Effector memory CD8-positive, alpha-beta T cell (primary cell): ENCODE measurements around the gene UBE2G2.

ENCODE experiments used
- ATAC-seq: fragments of 150-1000 bp; cut with Tn5 transposase; replicated peaks from 2 replicates; pipeline ENCODE4 v1.10.0; 2021; ENCODE audit warnings: mild to moderate bottlenecking, moderate library complexity
- DNase-seq, 3 experiments: peaks; one replicate each; pipeline ENCODE4 v3.0.0; 2021
- H3K27ac Mint-ChIP-seq, 2 donors: one replicate each; pipeline ENCODE4 v1.8.0; 2022; ENCODE audit warnings: mild to moderate bottlenecking in 2 of 2, mixed read lengths in 2 of 2, moderate library complexity in 2 of 2
- H3K27me3 Mint-ChIP-seq, 2 donors: one replicate each; pipeline ENCODE4 v1.8.0; 2022; ENCODE audit warnings: mixed read lengths in 2 of 2
- H3K36me3 Mint-ChIP-seq: one replicate; pipeline ENCODE4 v1.8.0; 2022; ENCODE audit warnings: mild to moderate bottlenecking, moderate library complexity, mixed read lengths; ENCODE audit not compliant: insufficient read depth
- H3K4me1 Mint-ChIP-seq, 2 donors: one replicate each; pipeline ENCODE4 v1.8.0; 2022; ENCODE audit warnings: low read depth in 2 of 2, mixed read lengths in 2 of 2
- H3K4me3 Mint-ChIP-seq, 2 donors: one replicate each; pipeline ENCODE4 v1.8.0; 2022; ENCODE audit warnings: mild to moderate bottlenecking in 2 of 2, mixed read lengths in 2 of 2, moderate library complexity in 2 of 2
- H3K9me3 Mint-ChIP-seq, 2 donors: one replicate each; pipeline ENCODE4 v1.8.0; 2022; ENCODE audit warnings: mixed read lengths in 2 of 2

UBE2G2 gene

DNA sequence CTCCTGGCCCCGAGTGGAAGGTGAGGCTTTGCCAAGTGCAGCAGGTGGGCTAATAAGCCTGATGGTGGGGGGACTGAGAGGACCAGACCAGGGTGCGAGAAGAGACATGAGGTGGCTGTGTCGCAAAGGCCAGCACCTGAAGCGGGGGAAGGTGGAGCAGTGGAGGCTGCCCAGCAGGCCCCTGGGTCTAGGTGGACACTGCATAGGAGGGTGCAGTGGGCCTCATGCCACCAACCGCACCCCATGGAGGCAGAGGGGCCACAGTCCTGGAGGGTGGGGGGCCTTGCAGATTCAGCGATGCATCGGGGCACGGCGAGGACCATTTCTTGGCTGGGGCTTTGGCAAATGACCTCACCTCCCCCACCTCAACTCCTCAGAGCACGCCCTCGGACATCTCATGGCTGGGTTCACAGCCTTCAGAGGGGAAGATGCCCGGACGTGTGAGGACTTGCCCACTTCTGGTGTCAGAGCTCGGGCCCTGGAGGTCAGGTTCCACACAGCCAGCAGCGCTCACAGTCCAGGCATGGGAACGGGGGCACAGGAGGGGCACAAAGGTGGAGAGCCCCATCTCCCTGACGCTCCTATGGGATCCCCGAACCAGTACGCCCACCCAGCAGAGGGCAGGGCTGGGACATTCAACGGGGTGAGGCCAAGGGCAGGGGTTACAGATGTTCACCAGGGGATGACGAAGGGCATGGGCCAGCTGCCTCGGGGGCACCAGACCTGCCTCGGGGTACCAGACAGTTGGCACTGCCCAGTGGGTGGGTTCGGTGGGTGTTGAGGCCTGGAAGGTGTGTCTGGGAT, 35.4 kb downstream of the UBE2G2 start:
- H3K9me3 Mint-ChIP-seq: no peaks in the 10 kb centered on the region
- ATAC-seq (no peak), DNase-seq (no peak)
- H3K27ac Mint-ChIP-seq: peak overlapping the region; percentile 90 to 97
- H3K27me3 Mint-ChIP-seq: no peaks in the 10 kb centered on the region
- peak overlapping the region; percentile 76 to 80 for H3K4me3 Mint-ChIP-seq
- peaks cover 10 to 19% of the 10 kb centered on the region in 2 donors for H3K4me1 Mint-ChIP-seq
- H3K36me3 Mint-ChIP-seq: peaks cover 24% of the 10 kb centered on the region

DNA sequence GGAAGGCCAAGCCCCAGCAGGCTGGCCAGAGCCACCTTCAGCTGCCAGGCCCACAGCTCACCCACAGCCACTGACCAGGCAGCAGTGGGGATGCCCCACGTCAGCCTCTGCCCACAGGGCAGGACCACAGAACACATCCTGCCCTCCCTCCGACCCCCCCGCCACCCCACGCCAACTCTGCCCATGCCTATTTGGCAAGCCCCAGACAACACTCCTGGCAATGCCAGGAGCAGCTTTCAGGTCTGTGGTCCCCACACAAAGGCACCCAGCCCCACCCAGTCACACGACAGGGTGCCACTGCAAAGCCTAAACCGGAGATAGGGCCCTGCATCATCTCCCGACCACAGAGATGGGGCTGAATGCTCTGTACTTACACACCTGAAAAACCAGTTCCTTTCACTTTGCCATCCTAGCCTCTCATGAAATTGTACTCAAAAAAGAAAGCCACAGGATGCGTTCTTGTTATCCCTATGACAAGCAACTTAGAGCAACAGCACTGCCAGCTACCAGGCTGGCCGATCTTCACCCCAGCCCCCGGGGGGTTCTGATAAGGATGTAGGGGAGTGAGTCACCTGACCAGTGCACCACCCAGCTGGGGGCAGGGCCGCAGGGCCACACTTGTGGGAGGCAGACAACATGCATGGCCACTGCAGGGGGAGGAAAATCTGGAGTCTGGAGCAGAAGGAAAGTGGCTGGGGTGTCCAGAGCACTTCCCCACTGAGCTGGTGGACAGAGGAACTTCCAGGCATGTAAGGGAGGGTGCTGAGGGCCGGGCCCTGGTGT, 36.2 kb downstream of the UBE2G2 start:
- no peaks in the 10 kb centered on the region for H3K9me3 Mint-ChIP-seq
- peak overlapping the region; percentile 76 to 80 for H3K4me3 Mint-ChIP-seq
- peak overlapping the region; percentile 90 to 97 for H3K27ac Mint-ChIP-seq
- H3K36me3 Mint-ChIP-seq: peaks cover 16% of the 10 kb centered on the region
- peaks cover 10 to 19% of the 10 kb centered on the region in 2 donors for H3K4me1 Mint-ChIP-seq
- H3K27me3 Mint-ChIP-seq: no peaks in the 10 kb centered on the region
- ATAC-seq: peak; percentile 96
- peak; percentile 49 to 52 (median 51) for DNase-seq

DNA sequence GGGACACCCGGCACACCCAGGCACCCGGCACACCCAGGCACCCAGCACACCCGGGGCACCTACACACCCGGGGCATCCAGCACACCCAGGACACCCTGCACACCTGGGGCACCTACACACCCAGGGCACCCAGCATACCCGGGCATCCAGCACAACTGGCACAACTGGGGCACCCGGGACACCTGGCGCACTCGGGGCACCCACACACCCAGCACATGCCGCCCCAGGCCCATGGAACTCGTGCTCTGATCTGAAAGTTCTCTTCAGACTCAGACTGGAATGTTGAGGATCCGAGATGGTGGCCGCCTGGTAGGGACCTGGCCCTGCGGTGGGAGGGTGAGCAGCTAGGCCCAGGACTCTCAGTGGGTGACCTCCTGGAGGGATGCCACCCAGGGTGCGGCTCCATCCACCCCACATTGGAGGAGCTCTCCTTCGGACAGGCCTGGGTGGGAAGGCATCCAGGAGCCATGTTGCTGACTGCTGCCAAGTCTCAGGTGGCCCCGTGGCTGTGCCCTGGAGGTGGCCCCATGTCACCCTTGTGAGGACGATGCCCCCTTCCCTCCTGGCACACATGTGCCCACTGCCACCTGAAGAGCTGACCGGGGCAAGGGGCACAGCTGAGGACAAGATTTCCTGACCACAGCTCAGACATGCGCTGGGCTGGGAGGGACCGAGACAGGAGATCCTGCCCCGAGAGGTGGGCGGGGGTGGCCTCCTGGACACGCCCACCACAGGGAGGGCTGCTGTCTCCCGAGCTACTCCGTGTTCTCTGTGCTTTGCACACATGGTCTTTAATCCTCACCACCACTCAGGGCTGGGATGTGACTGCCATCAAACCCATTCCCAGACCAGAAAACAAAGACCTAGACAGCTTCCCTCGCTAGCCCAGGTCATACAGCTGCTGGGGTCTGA, 37.0 kb downstream of the UBE2G2 start:
- ATAC-seq: no peak
- H3K27ac Mint-ChIP-seq: peak overlapping the region; percentile 90 to 97

DNA sequence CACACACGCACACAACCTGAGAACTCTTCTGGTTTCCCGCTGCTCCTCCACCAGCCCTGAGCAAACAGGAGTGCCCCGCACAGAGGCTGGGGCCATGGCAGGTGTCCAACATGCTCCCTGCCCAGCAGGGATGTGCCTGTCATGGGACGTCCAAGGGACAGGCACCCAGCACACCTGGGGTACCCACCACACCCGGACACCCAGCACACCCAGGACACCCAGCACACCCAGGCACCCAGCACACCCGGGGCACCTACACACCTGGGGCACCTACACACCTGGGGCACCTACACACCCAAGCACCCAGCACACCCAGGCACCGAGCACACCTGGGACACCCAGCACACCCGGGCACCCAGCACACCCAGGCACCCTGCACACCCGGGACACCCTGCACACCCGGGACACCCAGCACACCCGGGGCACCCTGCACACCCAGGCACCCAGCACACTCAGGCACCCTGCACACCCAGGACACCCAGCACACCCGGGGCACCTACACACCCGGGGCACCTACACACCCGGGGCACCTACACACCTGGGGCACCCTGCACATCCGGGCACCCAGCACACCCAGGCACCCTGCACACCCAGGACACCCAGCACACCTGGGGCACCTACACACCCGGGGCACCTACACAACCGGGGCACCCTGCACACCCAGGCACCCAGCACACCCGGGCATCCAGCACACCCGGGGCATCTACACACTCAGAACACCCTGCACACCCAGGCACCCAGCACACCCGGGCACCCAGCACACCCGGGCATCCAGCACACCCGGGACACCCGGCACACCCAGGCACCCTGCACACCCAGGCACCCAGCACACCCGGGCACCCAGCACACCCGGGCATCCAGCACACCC, 37.9 kb downstream of the UBE2G2 start:
- no peak overlapping the region for H3K27ac Mint-ChIP-seq
- peaks cover 3% of the 10 kb centered on the region for H3K36me3 Mint-ChIP-seq

More for the DNA sequence above, 37.0 kb downstream of the UBE2G2 start:
- DNase-seq: no peak
- Mint-ChIP-seq H3K4me3 (peak overlapping the region in 1 of 2 donors; percentile 76), H3K27me3 (no peaks in the 10 kb centered on the region), H3K36me3 (peaks cover 8% of the 10 kb centered on the region), H3K4me1 (peaks cover 10 to 19% of the 10 kb centered on the region in 2 donors), H3K9me3 (no peaks in the 10 kb centered on the region)

DNA sequence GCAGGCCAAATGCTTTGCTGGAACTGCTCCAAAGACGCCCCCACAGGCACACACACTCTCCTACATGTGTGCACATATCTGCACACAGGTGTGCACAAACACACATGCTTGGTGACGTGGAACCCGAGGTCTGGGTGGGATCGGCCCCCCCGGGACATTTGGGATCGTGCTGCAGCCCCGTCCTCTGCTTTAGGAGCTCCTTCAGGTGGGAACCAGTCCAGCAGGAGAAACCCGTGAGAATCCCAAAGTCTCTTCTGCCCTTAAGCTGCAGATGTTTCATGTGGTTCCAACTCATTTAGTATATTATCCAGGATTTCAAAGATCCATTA, 38.6 kb downstream of the UBE2G2 start:
- no peak for DNase-seq
- H3K4me3 Mint-ChIP-seq: no peak overlapping the region
- H3K27me3 Mint-ChIP-seq: no peaks in the 10 kb centered on the region
- H3K4me1 Mint-ChIP-seq: peaks cover 10 to 19% of the 10 kb centered on the region in 2 donors
- H3K27ac Mint-ChIP-seq: no peak overlapping the region
- H3K36me3 Mint-ChIP-seq: peaks cover 3% of the 10 kb centered on the region
- no peaks in the 10 kb centered on the region for H3K9me3 Mint-ChIP-seq
- ATAC-seq: no peak

More for the DNA sequence above, 37.9 kb downstream of the UBE2G2 start:
- H3K4me3 Mint-ChIP-seq: no peak overlapping the region
- no peaks in the 10 kb centered on the region for H3K9me3 Mint-ChIP-seq
- no peak for DNase-seq
- peaks cover 10 to 19% of the 10 kb centered on the region in 2 donors for H3K4me1 Mint-ChIP-seq
- no peak for ATAC-seq
- no peaks in the 10 kb centered on the region for H3K27me3 Mint-ChIP-seq

DNA sequence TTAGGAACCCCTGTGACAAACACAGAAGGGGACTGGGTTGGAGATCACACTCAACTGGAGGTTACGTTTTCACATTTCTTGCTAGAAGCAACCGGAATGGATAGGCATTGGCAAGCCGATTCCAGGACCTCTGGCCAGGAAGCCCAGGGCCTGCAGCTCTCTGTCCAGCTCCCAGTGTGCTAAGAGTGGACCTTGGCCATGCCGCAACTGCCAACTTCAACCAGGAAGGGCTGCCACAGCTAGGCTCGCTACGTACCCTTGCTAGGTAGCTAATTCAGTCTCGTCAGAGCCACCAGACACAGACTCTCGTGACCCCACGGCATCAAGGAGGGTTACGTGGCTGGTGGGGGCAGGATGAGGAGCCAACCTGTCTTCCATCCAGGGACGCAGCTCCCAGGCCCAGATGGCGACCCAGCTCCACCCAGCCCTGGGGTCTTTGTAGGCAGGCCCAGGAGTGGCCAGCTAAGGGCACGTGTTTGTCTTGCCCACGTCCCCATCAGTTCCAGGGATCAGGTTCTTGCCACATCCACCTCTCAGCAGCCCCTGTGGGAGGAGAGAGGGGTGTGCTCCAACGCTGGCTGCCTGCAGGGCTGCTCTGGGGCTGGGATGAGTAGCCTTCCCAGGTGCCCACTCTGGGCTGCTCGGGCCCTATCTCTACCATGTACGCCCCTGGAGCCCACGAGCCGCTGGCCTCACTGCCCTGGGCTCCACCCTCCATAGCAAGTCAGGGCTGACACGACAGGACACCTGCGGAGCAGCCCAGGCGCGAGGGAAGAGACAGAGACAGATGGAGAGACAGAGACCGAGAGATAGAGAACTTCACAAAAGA, 39.2 kb downstream of the UBE2G2 start:
- ATAC-seq: no peak
- H3K4me3 Mint-ChIP-seq: no peak overlapping the region
- H3K27ac Mint-ChIP-seq: no peak overlapping the region
- H3K27me3 Mint-ChIP-seq: no peaks in the 10 kb centered on the region
- H3K4me1 Mint-ChIP-seq: peaks cover 10 to 19% of the 10 kb centered on the region in 2 donors
- peaks cover 3% of the 10 kb centered on the region for H3K36me3 Mint-ChIP-seq
- H3K9me3 Mint-ChIP-seq: no peaks in the 10 kb centered on the region
- no peak for DNase-seq

DNA sequence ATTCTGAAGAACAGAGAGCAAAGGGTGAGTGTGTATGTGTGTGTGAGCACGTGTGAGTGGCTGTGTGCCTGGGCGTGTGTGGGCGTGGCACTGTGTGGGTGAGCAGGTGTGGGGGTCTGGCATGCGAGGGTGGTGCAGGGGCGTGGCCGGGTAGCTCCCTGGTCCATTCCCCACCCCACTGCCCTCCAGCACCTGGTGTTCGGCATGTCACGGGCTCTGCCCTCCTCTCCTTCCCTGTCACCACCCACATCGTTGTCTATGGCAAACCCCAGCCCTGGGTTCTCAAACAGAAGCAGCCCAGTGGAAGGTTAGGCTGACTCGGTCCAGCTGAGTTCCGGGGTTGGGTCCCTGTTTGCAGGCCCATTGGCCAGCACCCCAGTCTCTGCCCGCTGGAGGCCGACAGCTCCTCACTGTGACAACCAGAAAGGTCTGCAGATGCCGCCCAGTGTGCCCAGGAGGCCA, 39.8 kb downstream of the UBE2G2 start:
- Mint-ChIP-seq H3K4me1 (peaks cover 10 to 19% of the 10 kb centered on the region in 2 donors), H3K4me3 (no peak overlapping the region), H3K9me3 (no peaks in the 10 kb centered on the region), H3K36me3 (peaks cover 3% of the 10 kb centered on the region), H3K27me3 (no peaks in the 10 kb centered on the region), H3K27ac (no peak overlapping the region)
- ATAC-seq (no peak), DNase-seq (no peak)

DNA sequence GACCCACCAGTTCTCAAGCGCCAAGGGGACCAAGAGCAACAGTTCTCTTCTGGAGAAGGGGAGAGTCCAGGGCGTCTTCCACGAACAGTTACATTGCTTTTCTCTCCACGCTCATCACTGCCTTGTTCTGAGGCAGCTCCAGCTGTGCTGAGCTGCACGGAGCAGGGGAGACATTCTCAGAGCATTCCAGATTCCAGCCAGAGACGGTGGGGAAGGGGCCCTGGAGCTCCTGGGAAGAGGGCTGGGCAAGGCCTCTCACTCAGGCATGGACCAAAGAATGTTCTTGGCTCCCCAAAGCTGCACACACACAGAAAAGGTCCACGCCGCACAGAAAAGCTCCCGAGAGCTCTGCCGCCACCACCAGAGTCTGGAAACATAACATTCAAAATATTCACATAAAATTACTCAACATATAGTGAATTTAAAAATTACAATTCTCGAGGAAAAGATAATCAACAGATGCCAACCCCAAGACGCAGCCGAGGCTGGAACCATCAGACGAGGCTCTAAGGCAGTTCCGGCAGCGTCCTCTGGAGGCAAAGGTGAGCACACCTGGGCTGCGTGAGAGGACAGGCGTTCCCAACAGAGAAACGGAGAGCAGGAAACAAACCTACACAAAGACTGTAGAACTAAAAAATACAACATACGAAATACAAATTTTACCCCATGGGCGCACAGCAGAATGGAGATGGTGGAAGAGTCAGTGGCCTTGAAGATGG, 40.5 kb downstream of the UBE2G2 start:
- no peak overlapping the region for H3K4me3 Mint-ChIP-seq
- H3K9me3 Mint-ChIP-seq: no peaks in the 10 kb centered on the region
- ATAC-seq (no peak), DNase-seq (no peak)
- peaks cover 3% of the 10 kb centered on the region for H3K36me3 Mint-ChIP-seq
- peaks cover 10 to 18% of the 10 kb centered on the region in 2 donors for H3K4me1 Mint-ChIP-seq
- no peaks in the 10 kb centered on the region for H3K27me3 Mint-ChIP-seq
- peak overlapping the region in 1 of 2 donors; percentile 25 for H3K27ac Mint-ChIP-seq

DNA sequence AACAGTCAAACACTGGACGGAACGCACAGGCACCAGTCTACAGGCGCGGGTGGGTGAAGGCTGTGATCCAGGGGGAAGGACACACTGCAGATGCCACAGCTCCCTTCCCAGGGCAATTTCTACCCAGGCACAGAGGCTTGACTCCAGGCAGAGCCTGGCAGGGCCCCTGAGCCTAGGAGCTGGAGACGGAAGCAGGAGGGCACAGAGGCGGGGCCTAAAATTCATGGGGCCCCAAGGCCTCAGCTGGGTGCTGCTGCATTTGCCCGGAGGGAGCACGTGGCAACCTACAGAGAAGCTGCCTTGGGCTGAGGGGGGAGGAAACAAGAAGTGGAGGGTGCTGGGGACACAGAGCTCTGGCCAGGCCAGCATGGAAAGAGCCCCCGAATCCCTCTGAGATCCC, 41.2 kb downstream of the UBE2G2 start:
- H3K4me1 Mint-ChIP-seq: peaks cover 4 to 10% of the 10 kb centered on the region in 2 donors
- no peak overlapping the region for H3K4me3 Mint-ChIP-seq
- ATAC-seq (no peak), DNase-seq (no peak)
- no peaks in the 10 kb centered on the region for H3K9me3 Mint-ChIP-seq
- H3K27ac Mint-ChIP-seq: peak overlapping the region in 1 of 2 donors; percentile 25
- H3K27me3 Mint-ChIP-seq: no peaks in the 10 kb centered on the region
- peaks cover 4% of the 10 kb centered on the region for H3K36me3 Mint-ChIP-seq

DNA sequence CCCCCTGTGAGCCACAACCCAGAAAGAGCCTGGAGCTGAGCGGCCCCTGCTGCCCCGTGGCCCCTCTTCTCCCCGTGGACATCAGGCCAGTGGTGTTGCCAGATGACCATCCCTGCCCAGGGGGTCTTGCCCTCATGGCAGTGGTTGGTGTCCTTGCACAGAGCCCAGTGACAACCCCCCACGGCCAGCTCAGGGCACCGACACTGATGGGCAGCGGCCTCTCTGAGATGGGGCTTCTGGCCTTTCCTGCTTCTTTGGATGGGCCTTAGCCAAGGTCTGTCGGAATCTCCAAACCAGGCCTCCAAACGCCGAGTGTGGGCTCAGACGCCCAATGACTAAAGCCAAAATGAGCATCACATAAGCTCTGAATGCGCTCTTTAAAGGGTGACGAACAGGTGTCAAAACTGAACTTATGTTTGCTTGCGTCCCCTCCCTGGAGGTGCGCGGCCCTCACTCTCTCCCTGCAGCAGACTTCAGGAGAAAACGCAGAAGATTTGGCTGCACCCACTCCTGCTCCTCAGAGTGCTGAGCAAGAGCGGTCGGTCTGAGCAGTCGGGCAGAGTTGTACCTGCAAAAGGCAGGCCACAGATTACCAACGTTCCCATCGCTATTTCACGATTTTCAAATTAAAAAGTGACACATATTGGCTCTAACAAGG, 41.9 kb downstream of the UBE2G2 start:
- DNase-seq (no peak), ATAC-seq (no peak)
- Mint-ChIP-seq H3K36me3 (peaks cover 4% of the 10 kb centered on the region), H3K27me3 (no peaks in the 10 kb centered on the region), H3K9me3 (no peaks in the 10 kb centered on the region), H3K4me3 (no peak overlapping the region), H3K4me1 (peaks cover 0 to 5% of the 10 kb centered on the region in 2 donors), H3K27ac (no peak overlapping the region)
